Neural cell (in vitro differentiated cells): Measurements from ENCODE around the gene SNCA. TPM values are rescaled to one million over a fixed set of nuclear protein-coding genes. Genes with fewer than 3 reads are reported as not detected.

Experiments used
- H2AFZ ChIP-seq: fragments of 200-600, 300-800 bp; sonication (generic), shearing (Covaris generic); 2 replicates; pipeline ENCODE4 v1.6.0; 2014; ENCODE audit warnings: low read depth, mild to moderate bottlenecking, antibody characterized with exemption, low read length, moderate library complexity
- H3F3A ChIP-seq: fragments of 200-600 bp; shearing (Covaris generic); 2 replicates; pipeline ENCODE4 v1.6.1; 2016; ENCODE audit warnings: mild to moderate bottlenecking, moderate library complexity, mixed read lengths, antibody characterized with exemption, low read length; ENCODE audit not compliant: insufficient read depth, poor library complexity, severe bottlenecking
- H3K27ac ChIP-seq: fragments of 200-600, 300-800 bp; sonication (generic), shearing (Covaris generic); 2 replicates; pipeline ENCODE4 v1.5.1; 2014; ENCODE audit warnings: mild to moderate bottlenecking, low read length, moderate library complexity
- H3K27me3 ChIP-seq: fragments of 300-800, 200-600 bp; sonication (generic), shearing (Covaris generic); 2 replicates; pipeline ENCODE4 v1.6.0; 2014; ENCODE audit warnings: mild to moderate bottlenecking, low read depth, low read length, moderate library complexity; ENCODE audit not compliant: insufficient read depth
- H3K36me3 ChIP-seq: fragments of 300-800, 200-600 bp; sonication (generic), shearing (Covaris generic); 2 replicates; pipeline ENCODE4 v1.5.1; 2014; ENCODE audit warnings: mild to moderate bottlenecking, antibody characterized with exemption, low read length, moderate library complexity; ENCODE audit not compliant: insufficient read depth
- H3K4me2 ChIP-seq: fragments of 300-800, 200-600 bp; sonication (generic), shearing (Covaris generic); 2 replicates; pipeline ENCODE4 v1.6.0; 2014; ENCODE audit warnings: mild to moderate bottlenecking, low read length
- H3K4me3 ChIP-seq: fragments of 300-800, 200-600 bp; sonication (generic), shearing (Covaris generic); 2 replicates; pipeline ENCODE4 v1.5.1; 2014; ENCODE audit warnings: mild to moderate bottlenecking, low read length, moderate library complexity
- H3K79me2 ChIP-seq: fragments of 200-600 bp; shearing (Covaris generic); replicated peaks from 2 replicates; pipeline ENCODE4 v1.6.0; 2014; ENCODE audit warnings: mild to moderate bottlenecking, low read length, moderate library complexity; ENCODE audit not compliant: insufficient read depth
- H3K9ac ChIP-seq: fragments of 300-800, 200-600 bp; sonication (generic), shearing (Covaris generic); 2 replicates; pipeline ENCODE4 v1.6.1; 2016; ENCODE audit warnings: mild to moderate bottlenecking, low read length, mixed read lengths
- H3K9me2 ChIP-seq: fragments of 200-600 bp; shearing (Covaris generic); 2 replicates; pipeline ENCODE4 v1.6.1; 2016; ENCODE audit warnings: mild to moderate bottlenecking, low read length, mixed read lengths; ENCODE audit not compliant: insufficient read depth
- H3K9me3 ChIP-seq: fragments of 200-600, 300-800 bp; sonication (generic), shearing (Covaris generic); 2 replicates; pipeline ENCODE4 v1.6.1; 2016; ENCODE audit warnings: mild to moderate bottlenecking, mixed run types, low read length, moderate library complexity, mixed read lengths
- H4K20me1 ChIP-seq: fragments of 200-600 bp; shearing (Covaris generic); 2 replicates; pipeline ENCODE4 v1.6.1; 2016; ENCODE audit warnings: mild to moderate bottlenecking, mixed run types; ENCODE audit not compliant: insufficient read depth
- CTCF ChIP-seq: fragments of 450-650 bp; IDR thresholded peaks from 2 replicates; pipeline ENCODE4 v1.5.1; 2014; ENCODE audit warnings: antibody characterized with exemption, mild to moderate bottlenecking, moderate library complexity; ENCODE audit not compliant: poor library complexity, severe bottlenecking
- EP300 ChIP-seq: fragments of 450-650 bp; conservative IDR thresholded peaks from 2 replicates; pipeline ENCODE4 v1.6.1; 2014; ENCODE audit warnings: antibody characterized with exemption, mild to moderate bottlenecking, moderate library complexity; ENCODE audit not compliant: poor library complexity, severe bottlenecking
- EZH2 ChIP-seq: fragments of 200-600, 300-800 bp; shearing (Covaris generic), sonication (generic); IDR thresholded peaks from 2 replicates; pipeline ENCODE4 v1.6.1; 2014; ENCODE audit warnings: antibody characterized with exemption, low read length, borderline replicate concordance, mild to moderate bottlenecking; ENCODE audit not compliant: insufficient read depth, poor library complexity, severe bottlenecking
- MXI1 ChIP-seq: fragments of 450-650 bp; conservative IDR thresholded peaks from 2 replicates; pipeline ENCODE4 v1.6.1; 2014; ENCODE audit warnings: antibody characterized with exemption, mild to moderate bottlenecking; ENCODE audit not compliant: poor library complexity, severe bottlenecking
- POLR2AphosphoS5 ChIP-seq: IDR thresholded peaks from 2 replicates; pipeline ENCODE4 v1.6.1; 2012
- RAD21 ChIP-seq: fragments of 450-650 bp; conservative IDR thresholded peaks from 2 replicates; pipeline ENCODE4 v1.6.1; 2014; ENCODE audit warnings: antibody characterized with exemption, mild to moderate bottlenecking, moderate library complexity
- SMC3 ChIP-seq: fragments of 450-650 bp; conservative IDR thresholded peaks from 2 replicates; pipeline ENCODE4 v1.6.1; 2014; ENCODE audit warnings: antibody characterized with exemption, mild to moderate bottlenecking, moderate library complexity; ENCODE audit not compliant: poor library complexity
- TAF1 ChIP-seq: IDR thresholded peaks from 2 replicates; pipeline ENCODE4 v1.6.1; 2012; ENCODE audit warnings: low read depth
- polyA plus RNA-seq: library from polyadenylated mRNA; depleted of rRNA; stranded (reverse); fragments of >200 nt; gene quantifications from 2 replicates; pipeline ENCODE4 v1.2.3, GENCODE V29; 2014
- TF ChIP-seq, protein P1 (sequence below): IDR thresholded peaks from 2 replicates; pipeline ENCODE4 v1.6.1; 2012; ENCODE audit warnings: borderline replicate concordance

Gene SNCA
- polyA plus RNA-seq, 1 donor from 2014 or later: 66.1 TPM

DNA sequence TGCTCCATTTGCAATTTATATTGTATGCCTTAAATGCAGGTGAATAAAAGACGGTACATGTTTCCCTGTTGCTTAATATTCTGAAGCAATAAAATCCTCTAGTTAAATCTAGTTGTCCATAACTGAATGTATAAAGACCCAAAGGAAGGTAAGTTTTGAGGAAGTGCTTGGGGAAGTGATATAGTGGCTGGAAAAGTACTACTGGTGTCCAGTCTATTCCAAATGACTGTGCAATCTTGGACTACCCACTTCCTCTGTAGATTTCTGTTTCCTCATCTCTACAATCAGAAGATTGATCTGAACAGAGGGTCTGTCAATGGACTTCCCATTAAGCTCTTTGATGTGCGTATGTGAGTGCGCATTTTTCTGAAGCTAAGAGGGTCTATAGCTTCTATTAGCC, 17.0 kb downstream of the SNCA start:
- no peaks in the 10 kb centered on the region for H4K20me1 ChIP-seq
- H3K79me2 ChIP-seq: no peaks in the 10 kb centered on the region
- TF ChIP-seq TAF1: no peak
- no peak for TF ChIP-seq MXI1
- no peak for TF ChIP-seq EZH2
- TF ChIP-seq RAD21: no peak
- TF ChIP-seq SMC3: no peak
- TF ChIP-seq EP300: no peak
- TF ChIP-seq POLR2AphosphoS5: no peak
- TF ChIP-seq, protein P1, sequence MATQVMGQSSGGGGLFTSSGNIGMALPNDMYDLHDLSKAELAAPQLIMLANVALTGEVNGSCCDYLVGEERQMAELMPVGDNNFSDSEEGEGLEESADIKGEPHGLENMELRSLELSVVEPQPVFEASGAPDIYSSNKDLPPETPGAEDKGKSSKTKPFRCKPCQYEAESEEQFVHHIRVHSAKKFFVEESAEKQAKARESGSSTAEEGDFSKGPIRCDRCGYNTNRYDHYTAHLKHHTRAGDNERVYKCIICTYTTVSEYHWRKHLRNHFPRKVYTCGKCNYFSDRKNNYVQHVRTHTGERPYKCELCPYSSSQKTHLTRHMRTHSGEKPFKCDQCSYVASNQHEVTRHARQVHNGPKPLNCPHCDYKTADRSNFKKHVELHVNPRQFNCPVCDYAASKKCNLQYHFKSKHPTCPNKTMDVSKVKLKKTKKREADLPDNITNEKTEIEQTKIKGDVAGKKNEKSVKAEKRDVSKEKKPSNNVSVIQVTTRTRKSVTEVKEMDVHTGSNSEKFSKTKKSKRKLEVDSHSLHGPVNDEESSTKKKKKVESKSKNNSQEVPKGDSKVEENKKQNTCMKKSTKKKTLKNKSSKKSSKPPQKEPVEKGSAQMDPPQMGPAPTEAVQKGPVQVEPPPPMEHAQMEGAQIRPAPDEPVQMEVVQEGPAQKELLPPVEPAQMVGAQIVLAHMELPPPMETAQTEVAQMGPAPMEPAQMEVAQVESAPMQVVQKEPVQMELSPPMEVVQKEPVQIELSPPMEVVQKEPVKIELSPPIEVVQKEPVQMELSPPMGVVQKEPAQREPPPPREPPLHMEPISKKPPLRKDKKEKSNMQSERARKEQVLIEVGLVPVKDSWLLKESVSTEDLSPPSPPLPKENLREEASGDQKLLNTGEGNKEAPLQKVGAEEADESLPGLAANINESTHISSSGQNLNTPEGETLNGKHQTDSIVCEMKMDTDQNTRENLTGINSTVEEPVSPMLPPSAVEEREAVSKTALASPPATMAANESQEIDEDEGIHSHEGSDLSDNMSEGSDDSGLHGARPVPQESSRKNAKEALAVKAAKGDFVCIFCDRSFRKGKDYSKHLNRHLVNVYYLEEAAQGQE: no peak
- TF ChIP-seq CTCF: no peak
- H3K27me3 ChIP-seq: no peaks in the 10 kb centered on the region
- H3K27ac ChIP-seq: no peak overlapping the region
- no peak overlapping the region for H3K4me3 ChIP-seq
- H3K36me3 ChIP-seq: no peaks in the 10 kb centered on the region
- no peaks in the 10 kb centered on the region for H3F3A ChIP-seq
- H3K9me3 ChIP-seq: no peaks in the 10 kb centered on the region
- no peaks in the 10 kb centered on the region for H3K9me2 ChIP-seq
- no peak overlapping the region for H3K4me2 ChIP-seq
- no peak overlapping the region for H2AFZ ChIP-seq
- no peak overlapping the region for H3K9ac ChIP-seq

GRCh38 chr4:89814362-89814761, 22.6 kb downstream of the SNCA start:
- H3K27ac ChIP-seq: no peak overlapping the region
- TF ChIP-seq RAD21 (no peak), SMC3 (no peak), EZH2 (no peak), EP300 (no peak), MXI1 (no peak), TAF1 (no peak), POLR2AphosphoS5 (no peak), CTCF (no peak)
- TF ChIP-seq, protein P1: no peak

More at GRCh38 chr4:89814362-89814761, 22.6 kb downstream of the SNCA start:
- H3K36me3 ChIP-seq: no peaks in the 10 kb centered on the region
- H2AFZ ChIP-seq: no peak overlapping the region
- no peaks in the 10 kb centered on the region for H3K9me3 ChIP-seq
- H3K79me2 ChIP-seq: no peaks in the 10 kb centered on the region
- no peak overlapping the region for H3K4me3 ChIP-seq
- no peaks in the 10 kb centered on the region for H3F3A ChIP-seq
- H3K9ac ChIP-seq: no peak overlapping the region
- no peaks in the 10 kb centered on the region for H4K20me1 ChIP-seq
- H3K27me3 ChIP-seq: no peaks in the 10 kb centered on the region
- no peaks in the 10 kb centered on the region for H3K9me2 ChIP-seq
- no peak overlapping the region for H3K4me2 ChIP-seq
